HG02759 (cell line): ENCODE results near the gene SRGAP1.
"Not testable (repeated sequence)": the region's sequence is repeated elsewhere in the genome, so short reads cannot be mapped to it uniquely, and the experiment has no call there.

ENCODE experiments used
- ATAC-seq: cut with Tn5 transposase; IDR thresholded peaks from one replicate; pipeline ENCODE4 v1.9.1; 2021; ENCODE audit warnings: mild to moderate bottlenecking, moderate library complexity; ENCODE audit not compliant: unreplicated experiment

The SRGAP1 gene

GRCh38 chr12:64034056-64034455 is 189.6 kb downstream of the SRGAP1 start:
- ATAC-seq: not testable (repeated sequence)

GRCh38 chr12:64034901-64035576 is 190.5 kb downstream of the SRGAP1 start:
- no peak for ATAC-seq

GRCh38 chr12:64036414-64036813 is 191.9 kb downstream of the SRGAP1 start:
- no peak for ATAC-seq

GRCh38 chr12:64039281-64039871 is 194.9 kb downstream of the SRGAP1 start:
- ATAC-seq: no peak

GRCh38 chr12:64042911-64043310 is 198.4 kb downstream of the SRGAP1 start:
- ATAC-seq: no peak

- no peak for ATAC-seq
These were observed 199.7 kb downstream of the SRGAP1 start for GRCh38 chr12:64044191-64044590.

GRCh38 chr12:64051057-64051456 is 206.6 kb downstream of the SRGAP1 start:
- no peak for ATAC-seq

GRCh38 chr12:64053117-64053516 is 208.6 kb downstream of the SRGAP1 start:
- no peak for ATAC-seq

GRCh38 chr12:64054079-64054520 is 209.6 kb downstream of the SRGAP1 start:
- no peak for ATAC-seq

GRCh38 chr12:64056741-64057140 is 212.2 kb downstream of the SRGAP1 start:
- ATAC-seq: no peak

- ATAC-seq: no peak
These were observed 213.2 kb downstream of the SRGAP1 start for GRCh38 chr12:64057706-64058105.

- no peak for ATAC-seq
These were observed 214.2 kb downstream of the SRGAP1 start for GRCh38 chr12:64058541-64059265.

GRCh38 chr12:64059685-64060084 is 215.2 kb downstream of the SRGAP1 start:
- ATAC-seq: no peak

- ATAC-seq: no peak
These were observed 217.4 kb downstream of the SRGAP1 start for GRCh38 chr12:64061868-64062375.

- ATAC-seq: no peak
These were observed 218.6 kb downstream of the SRGAP1 start for GRCh38 chr12:64063121-64063520.

- ATAC-seq: no peak
These were observed 219.7 kb downstream of the SRGAP1 start for GRCh38 chr12:64064240-64064639.

GRCh38 chr12:64064706-64065105 is 220.2 kb downstream of the SRGAP1 start:
- ATAC-seq: no peak

- ATAC-seq: no peak
These were observed 221.5 kb downstream of the SRGAP1 start for GRCh38 chr12:64065881-64066451.

- no peak for ATAC-seq
These were observed 222.3 kb downstream of the SRGAP1 start for GRCh38 chr12:64066776-64067175.

GRCh38 chr12:64070454-64070853 is 226.0 kb downstream of the SRGAP1 start:
- ATAC-seq: no peak

GRCh38 chr12:64072916-64073575 is 228.5 kb downstream of the SRGAP1 start:
- no peak for ATAC-seq
